ENCODE measurements around the gene FAM72D.
"Not testable (repeated sequence)": the region's sequence is repeated elsewhere in the genome, so short reads cannot be mapped to it uniquely, and the experiment has no call there.

GRCh38 chr1:145114560-145115057 is 18.8 kb downstream of the FAM72D start:
- not testable (repeated sequence) for TF ChIP-seq CTCF (conservative IDR thresholded peaks at IDR 0.05; ENCODE audit: low read length); EZH2phosphoT487 (IDR thresholded peaks at IDR 0.05; ENCODE audit: borderline replicate concordance, low read depth, low read length)

All from OCI-LY7 (cell line).